Urinary bladder (tissue), 4 donors: ENCODE measurements around the gene PLB1. TPM values are rescaled to one million over a fixed set of nuclear protein-coding genes. Genes with fewer than 3 reads are reported as not detected.

ENCODE experiments used
- DNase-seq: peaks from one replicate; pipeline ENCODE4 v3.0.0-alpha.2; 2015; ENCODE audit errors: extremely low spot score
- H3K27ac ChIP-seq: one replicate; pipeline ENCODE4 v1.5.1; 2013; ENCODE audit warnings: low read depth, mild to moderate bottlenecking, moderate library complexity
- H3K36me3 ChIP-seq: one replicate; pipeline ENCODE4 v1.6.1; 2013; ENCODE audit warnings: mild to moderate bottlenecking, moderate library complexity; ENCODE audit not compliant: insufficient read depth
- H3K4me1 ChIP-seq: one replicate; pipeline ENCODE4 v1.6.1; 2013; ENCODE audit warnings: mild to moderate bottlenecking, moderate library complexity; ENCODE audit not compliant: insufficient read depth
- H3K4me3 ChIP-seq: one replicate; pipeline ENCODE4 v1.5.1; 2013; ENCODE audit warnings: low read depth, low read length
- WGBS: extraction: QIAGEN DNeasy Blood & Tissue Kit; methylation state at CpG from one replicate; pipeline ENCODE4 v1.1.7; 2013; 5-methylcytosine and 5-hydroxymethylcytosine counted together
- polyA plus RNA-seq: library from polyadenylated mRNA; stranded (reverse); fragments of 200-250 nt; gene quantifications from one replicate; pipeline ENCODE4 v1.2.3, GENCODE V29; 2013
- total RNA-seq: library from RNA; depleted of rRNA; stranded (reverse); fragments of >200 nt; gene quantifications from one replicate; pipeline ENCODE4 v1.2.3, GENCODE V29; 2014
- donor health status: healthy with polysubstance abuse.
- donor health status: healthy.

PLB1 gene
- total RNA-seq (5.0 TPM), polyA plus RNA-seq (4.7 TPM)

DNA sequence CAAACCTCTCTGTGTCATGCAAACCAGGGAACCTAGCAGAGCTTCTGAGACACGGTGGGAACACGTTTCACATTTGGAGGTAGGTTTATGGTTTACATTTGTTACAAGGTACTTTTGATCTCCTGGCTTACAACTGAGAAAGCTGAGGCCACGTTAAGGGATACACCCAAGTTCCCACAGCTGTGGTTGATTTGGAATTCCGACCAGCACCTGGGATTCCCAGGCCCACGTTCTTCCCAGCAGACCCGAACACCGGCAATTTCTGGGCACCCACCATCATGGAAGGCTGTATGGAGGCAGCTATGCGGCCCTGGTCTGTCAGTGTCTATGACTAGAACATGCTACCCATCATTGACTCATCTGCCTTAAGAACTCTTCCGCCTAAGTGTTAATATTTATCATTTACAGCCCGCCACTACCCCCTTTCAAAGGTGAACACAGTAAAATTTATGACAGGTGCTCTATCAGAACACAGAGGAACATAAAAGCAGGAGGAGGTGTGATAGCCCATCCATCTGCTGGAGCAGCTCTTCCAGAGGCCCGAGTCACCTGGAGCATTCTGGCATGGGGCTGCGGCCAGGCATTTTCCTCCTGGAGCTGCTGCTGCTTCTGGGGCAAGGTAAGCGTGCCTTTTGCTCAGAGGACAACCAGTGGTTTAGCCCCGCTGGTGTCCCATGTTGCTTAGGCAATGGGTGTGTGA lies at the start of gene PLB1:
Gene PLB1 (plus strand): TSS at position 510 of the 700 bp plus-strand sequence. CDS start 55 bp downstream, at position 565.
- Histone ChIP-seq H3K27ac (no peak within 1 kb of the TSS), H3K4me3 (no peak within 1 kb of the TSS), H3K4me1 (no peaks in the 10 kb centered on the region), H3K36me3 (no peaks in the 10 kb centered on the region)
- DNase-seq, result no peak
- WGBS, result 82% methylated on average over 14 of the region's 14 CpGs

GRCh38 chr2:28446531-28446930 lies 49.3 kb upstream of the PLB1 start:
- Histone ChIP-seq H3K36me3 (no peaks in the 10 kb centered on the region), H3K4me3 (no peak overlapping the region), H3K27ac (no peak overlapping the region), H3K4me1 (no peaks in the 10 kb centered on the region)
- DNase-seq, result no peak

GRCh38 chr2:28447086-28447485 lies 48.8 kb upstream of the PLB1 start:
- H3K4me3 ChIP-seq, result no peak overlapping the region
- no peak for DNase-seq

DNA sequence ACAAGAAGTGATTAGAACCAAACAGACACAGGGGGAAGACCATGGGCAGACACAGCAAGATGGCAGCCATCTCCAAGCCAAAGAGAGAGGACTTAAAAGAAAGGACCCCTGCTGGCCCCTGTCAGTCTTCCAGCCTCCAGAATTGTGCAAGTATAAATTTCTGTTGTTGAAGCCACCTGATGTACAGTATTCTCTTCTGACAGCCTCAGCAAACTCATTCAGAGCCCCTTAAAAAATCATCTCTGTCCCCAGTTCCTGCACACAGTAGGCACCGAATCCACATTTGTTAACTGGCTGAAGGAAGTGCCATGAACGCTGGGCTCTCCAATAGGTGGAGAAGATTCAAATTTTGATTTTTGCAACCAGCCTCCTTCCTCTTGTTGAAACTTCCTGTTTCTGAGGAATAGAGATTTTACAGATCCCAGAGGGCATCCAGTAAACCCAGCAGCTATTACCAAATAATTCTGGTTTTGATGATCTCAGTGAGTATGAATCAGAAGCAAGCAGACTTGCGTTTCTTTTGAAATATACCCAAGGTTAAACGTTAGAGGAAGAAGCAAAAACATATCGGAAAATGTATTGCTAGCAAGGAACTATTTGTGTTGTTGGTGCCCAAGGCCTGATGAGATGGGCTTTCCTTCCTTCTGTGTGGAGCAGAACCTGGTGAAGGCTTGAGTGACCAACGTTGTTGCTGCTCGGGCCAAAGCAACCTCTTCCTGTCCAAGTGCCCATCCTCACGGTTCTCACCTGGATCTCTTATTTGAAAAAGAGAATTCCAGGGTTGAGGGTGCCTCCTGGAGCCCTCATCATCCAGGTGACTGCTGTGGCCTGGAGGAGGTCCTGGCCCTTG lies 47.7 kb upstream of the PLB1 start:
- H3K27ac ChIP-seq, result no peak overlapping the region
- DNase-seq, result no peak

More at GRCh38 chr2:28447086-28447485, 48.8 kb upstream of the PLB1 start:
- no peaks in the 10 kb centered on the region for H3K36me3 ChIP-seq
- 87% methylated on average over 3 of the region's 3 CpGs for WGBS
- no peaks in the 10 kb centered on the region for H3K4me1 ChIP-seq
- H3K27ac ChIP-seq, result no peak overlapping the region

DNA sequence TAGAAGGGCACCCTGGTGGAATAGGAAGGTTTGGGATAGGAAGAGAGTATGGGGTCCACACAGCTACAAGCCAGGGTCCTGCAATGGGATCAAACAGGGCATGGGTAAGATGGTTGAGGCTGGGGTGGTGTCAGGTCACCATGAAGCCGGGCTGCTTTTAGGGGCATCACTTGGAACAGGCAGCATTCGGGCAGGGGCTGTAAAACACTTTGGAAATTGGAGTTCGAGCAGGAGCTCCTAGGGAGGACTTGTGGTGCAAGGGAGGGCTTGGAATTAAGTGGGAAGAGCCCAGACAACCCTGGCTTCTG lies 47.1 kb upstream of the PLB1 start:
- Histone ChIP-seq H3K27ac (no peak overlapping the region), H3K36me3 (no peaks in the 10 kb centered on the region), H3K4me3 (no peak overlapping the region), H3K4me1 (no peaks in the 10 kb centered on the region)
- DNase-seq, result no peak
- WGBS, result 87% methylated on average over 3 of the region's 3 CpGs

More for the DNA sequence above, 47.7 kb upstream of the PLB1 start:
- 73% methylated on average over 8 of the region's 8 CpGs for WGBS
- Histone ChIP-seq H3K36me3 (no peaks in the 10 kb centered on the region), H3K4me3 (no peak overlapping the region), H3K4me1 (no peaks in the 10 kb centered on the region)

DNA sequence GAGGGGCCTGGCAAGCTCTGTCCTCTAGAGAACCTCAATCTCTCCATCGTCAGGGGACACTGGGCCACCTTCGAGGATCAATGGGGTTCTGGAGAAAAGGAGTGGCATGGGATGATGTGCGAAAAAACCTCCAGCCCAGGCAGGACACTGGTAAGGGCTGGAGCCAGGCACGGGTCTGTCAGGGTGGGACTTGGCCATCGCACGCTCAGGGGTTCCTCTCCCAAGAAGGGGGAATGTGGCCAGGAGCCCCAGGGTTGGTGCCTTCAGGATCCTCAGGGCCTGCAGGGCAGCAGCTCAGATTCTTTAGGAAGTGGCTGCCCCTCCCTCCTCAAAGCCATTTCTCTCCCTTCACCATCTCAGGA lies 46.8 kb upstream of the PLB1 start:
- no peak for DNase-seq
- 90% methylated on average over 6 of the region's 6 CpGs for WGBS
- Histone ChIP-seq H3K27ac (no peak overlapping the region), H3K4me1 (no peaks in the 10 kb centered on the region), H3K36me3 (no peaks in the 10 kb centered on the region), H3K4me3 (no peak overlapping the region)

GRCh38 chr2:28449488-28450395 lies 46.1 kb upstream of the PLB1 start:
- Histone ChIP-seq H3K27ac (no peak overlapping the region), H3K4me1 (no peaks in the 10 kb centered on the region)

DNA sequence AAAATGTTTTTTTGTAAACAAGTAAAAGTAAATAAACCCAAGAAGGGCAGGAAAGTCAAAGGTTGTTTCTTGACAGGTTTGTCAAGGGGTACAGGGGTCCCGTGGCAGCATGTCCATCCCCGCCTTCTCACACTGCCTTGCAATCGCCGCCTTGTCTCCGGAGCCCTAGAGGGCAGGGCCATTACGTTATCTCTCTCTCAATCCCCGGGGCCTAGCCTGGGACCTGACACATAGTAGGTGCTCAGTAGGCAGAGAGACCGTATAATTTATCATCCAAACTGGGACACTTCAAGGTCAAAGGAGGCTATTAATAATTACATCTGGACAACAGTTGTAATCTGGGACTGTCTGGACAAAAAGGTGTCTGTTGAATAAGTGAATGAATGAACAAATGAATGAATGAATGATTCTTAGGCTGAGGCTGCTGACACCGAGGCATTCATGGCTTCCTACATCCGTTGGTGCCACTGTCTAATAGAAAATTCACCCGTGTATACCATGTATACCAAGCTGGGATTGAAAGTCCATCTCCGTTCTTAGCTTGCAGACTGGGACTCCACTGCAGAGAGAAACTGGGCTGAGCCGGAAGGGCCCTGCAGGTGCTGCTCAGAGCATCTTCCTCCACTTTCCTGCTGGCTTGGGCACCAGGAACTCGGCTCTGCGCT lies 44.8 kb upstream of the PLB1 start:
- Histone ChIP-seq H3K36me3 (no peaks in the 10 kb centered on the region), H3K27ac (no peak overlapping the region), H3K4me1 (no peaks in the 10 kb centered on the region), H3K4me3 (no peak overlapping the region)
- no peak for DNase-seq
- 90% methylated on average over 15 of the region's 15 CpGs for WGBS

More at GRCh38 chr2:28449488-28450395, 46.1 kb upstream of the PLB1 start:
- DNase-seq, result no peak
- H3K36me3 ChIP-seq, result no peaks in the 10 kb centered on the region
- H3K4me3 ChIP-seq, result no peak overlapping the region
- 60% methylated on average over 17 of the region's 17 CpGs for WGBS

DNA sequence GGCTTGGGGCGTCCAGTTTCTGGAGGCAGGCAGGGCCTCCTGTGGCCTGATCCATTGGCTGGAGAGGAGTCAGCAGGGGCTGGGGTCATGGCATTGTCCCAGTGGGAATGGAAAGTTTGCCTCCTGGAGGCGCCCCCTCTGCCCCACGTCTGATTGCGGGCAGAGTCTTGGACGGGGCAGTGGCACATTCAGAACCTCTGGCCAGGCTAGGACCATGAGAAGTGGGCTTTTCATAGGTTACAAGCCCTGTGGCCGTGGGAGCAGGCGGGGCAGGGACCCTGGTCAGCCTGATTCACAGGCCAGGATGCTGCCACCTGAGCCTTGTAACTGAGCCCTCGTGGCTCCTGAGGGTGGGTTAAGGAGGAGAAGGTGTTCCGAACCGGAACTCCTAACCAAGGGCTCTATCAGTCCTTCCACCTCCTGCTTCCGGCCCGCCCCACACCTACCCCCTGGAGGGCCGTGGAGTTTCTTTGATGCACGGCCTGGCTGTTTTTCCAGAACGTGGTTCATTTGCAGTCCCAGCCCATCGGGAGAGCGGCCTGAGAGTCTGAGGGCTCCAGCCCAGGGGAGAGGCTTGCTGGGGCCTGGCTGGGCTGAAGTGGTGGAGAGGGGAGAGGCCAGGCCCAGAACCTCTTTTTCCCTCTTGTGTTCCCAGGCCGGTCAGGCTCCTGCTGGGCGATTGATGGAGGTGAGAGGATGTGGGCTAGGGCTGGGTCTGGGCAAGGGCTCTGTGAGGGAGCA lies 43.9 kb upstream of the PLB1 start:
- Histone ChIP-seq H3K27ac (no peak overlapping the region), H3K4me1 (no peaks in the 10 kb centered on the region), H3K4me3 (no peak overlapping the region), H3K36me3 (no peaks in the 10 kb centered on the region)
- WGBS, result 87% methylated on average over 19 of the region's 19 CpGs
- DNase-seq, result no peak

DNA sequence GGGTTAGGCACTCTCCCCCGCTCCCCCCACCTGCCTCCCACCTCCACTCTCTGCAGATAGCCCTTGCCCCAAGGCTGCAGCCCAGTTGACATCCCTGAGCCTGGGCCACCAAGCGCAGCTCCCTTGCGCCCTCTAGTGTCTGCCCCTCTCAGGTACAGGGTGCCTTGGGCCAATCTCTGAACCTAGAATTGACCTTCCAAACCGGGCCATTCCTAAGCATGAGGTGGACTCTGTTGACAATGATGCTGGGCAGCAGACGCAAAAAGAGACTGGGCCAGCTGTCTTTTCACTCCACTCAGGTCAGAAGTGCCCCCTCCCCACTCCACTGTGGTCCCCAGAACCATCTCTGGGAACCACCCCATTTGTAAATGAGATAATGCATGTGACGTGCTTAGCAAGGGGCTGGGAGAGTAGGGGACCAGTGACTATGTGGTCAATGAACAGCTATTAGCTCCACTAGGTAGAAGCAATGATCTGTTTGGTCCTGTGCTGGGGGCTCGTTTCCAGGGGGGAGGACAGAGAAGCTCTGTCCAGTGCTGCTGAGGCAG lies 43.3 kb upstream of the PLB1 start:
- no peaks in the 10 kb centered on the region for H3K4me1 ChIP-seq
- H3K4me3 ChIP-seq, result no peak overlapping the region
- 49% methylated on average over 7 of the region's 7 CpGs for WGBS
- H3K36me3 ChIP-seq, result no peaks in the 10 kb centered on the region
- DNase-seq, result no peak
- H3K27ac ChIP-seq, result no peak overlapping the region

DNA sequence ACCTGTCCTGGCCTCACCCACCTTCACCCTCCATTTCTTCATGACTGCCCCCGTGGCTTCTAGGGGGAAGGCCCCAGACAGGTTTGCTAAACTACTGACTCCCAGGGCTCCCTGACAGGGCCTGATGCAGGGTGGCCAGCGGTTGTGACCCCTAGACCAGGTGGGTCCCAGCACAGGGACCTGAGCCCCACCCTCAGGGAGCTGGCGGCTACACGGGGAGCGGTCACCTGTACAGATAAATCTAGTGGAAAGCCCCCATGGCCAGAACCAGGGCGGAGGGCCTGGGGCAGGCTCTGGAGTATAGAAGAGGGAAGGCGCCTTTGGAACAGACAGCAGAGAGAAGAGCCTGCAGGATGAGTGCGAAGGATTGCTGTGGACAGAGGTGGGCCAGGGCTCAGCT lies 42.5 kb upstream of the PLB1 start:
- Histone ChIP-seq H3K27ac (peak overlapping the region; percentile 68), H3K36me3 (no peaks in the 10 kb centered on the region), H3K4me1 (no peaks in the 10 kb centered on the region), H3K4me3 (no peak overlapping the region)
- DNase-seq, result no peak
- 91% methylated on average over 8 of the region's 8 CpGs for WGBS

- Histone ChIP-seq H3K27ac (peak overlapping the region; percentile 41), H3K4me3 (no peak overlapping the region), H3K36me3 (no peaks in the 10 kb centered on the region), H3K4me1 (no peaks in the 10 kb centered on the region)
- DNase-seq, result peak; percentile 59
- 86% methylated on average over 14 of the region's 14 CpGs for WGBS
These were observed 41.6 kb upstream of the PLB1 start for GRCh38 chr2:28454016-28454930.
